ENCODE results near the gene UBE2J1. TPM values are rescaled to one million over a fixed set of nuclear protein-coding genes. Genes with fewer than 3 reads are reported as not detected.
"Not testable (repeated sequence)": the region's sequence is repeated elsewhere in the genome, so short reads cannot be mapped to it uniquely, and the experiment has no call there.

The UBE2J1 gene
- total RNA-seq, 1 experiment from 2014 or later = 39.4 TPM

DNA sequence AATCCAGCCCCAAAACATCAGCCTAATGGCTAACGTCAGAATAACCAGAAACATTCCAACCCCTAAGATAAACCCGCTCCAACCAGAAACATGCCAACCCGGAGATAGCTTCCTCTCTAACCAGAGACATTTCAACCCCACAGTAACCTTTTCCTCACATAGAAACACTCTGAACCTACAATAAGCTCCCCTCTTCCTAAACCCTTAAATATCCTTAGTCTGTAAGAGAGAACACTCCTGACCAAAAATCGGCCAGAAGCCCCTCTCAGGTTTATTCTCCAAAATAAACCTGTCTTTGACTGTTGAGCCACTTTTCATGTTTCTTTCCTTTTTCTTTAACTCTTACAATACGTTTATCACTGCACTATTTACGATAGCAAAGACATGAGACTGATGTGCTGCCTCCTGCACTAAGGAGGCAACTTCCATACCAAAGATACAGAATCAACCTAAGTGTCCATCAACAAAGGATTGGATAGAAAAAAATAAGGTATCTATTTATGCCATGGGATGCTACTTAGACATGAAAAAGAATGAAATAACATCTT is 32.4 kb downstream of the UBE2J1 start:
- no peak for DNase-seq (ENCODE audit: low spot score)

- DNase-seq (ENCODE audit: low spot score) = no peak
These were observed 35.5 kb downstream of the UBE2J1 start for GRCh38 chr6:89317067-89317466.

DNA sequence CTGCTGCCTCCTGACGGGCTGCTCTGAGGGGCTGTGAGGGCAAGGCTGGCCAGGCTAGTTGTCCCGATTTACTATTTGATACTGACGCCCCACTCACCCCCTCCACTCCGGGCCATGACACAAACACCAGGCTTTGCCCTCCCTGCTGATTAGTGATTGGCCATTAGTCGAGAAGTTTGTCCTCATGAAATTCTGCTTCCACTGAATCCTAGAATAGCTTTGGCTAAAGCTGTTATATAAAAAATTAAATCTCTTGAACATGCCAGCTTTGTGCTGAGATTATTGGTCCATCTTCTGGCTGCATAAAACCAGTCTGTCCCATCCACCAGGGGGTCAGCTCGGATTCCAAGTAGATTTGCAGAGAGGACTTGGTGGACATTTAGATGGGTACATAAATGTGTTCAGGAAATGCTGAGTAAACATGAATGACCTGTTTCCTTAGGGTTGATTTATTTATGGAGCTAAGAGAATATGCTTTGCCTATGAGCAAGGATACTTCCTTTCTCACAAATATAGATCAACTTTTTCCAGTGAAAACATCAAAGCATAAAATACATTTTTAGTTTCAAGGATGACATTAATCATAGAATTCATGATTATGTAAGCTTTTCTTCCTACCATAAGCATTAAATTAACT is 37.2 kb downstream of the UBE2J1 start, which contains the start of gene GABRR2:
GABRR2 (minus strand) TSS at position 51 of the 637 bp plus-strand sequence. CDS start 134 bp downstream, outside the sequence.
- DNase-seq (ENCODE audit: low spot score) = no peak

DNA sequence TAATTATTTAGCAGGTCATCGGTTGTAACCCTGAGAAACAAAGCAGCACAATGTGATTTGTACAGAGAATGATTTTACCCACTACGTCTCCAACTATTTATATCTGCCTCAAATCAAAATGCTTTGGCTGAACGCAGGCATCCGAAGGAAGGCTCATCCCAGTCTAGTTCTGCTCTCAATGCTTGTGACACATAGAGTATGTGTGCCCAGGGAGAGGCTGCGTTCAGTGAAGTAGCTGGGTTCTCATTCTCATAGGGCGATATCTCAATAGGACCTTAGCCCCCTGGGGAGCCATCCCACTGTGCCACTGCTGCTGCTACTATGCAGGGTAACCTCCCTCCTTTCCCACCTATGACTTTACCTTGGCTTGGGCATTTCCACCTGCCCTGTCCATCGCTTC is 37.8 kb downstream of the UBE2J1 start:
- DNase-seq (ENCODE audit: low spot score) = no peak

DNA sequence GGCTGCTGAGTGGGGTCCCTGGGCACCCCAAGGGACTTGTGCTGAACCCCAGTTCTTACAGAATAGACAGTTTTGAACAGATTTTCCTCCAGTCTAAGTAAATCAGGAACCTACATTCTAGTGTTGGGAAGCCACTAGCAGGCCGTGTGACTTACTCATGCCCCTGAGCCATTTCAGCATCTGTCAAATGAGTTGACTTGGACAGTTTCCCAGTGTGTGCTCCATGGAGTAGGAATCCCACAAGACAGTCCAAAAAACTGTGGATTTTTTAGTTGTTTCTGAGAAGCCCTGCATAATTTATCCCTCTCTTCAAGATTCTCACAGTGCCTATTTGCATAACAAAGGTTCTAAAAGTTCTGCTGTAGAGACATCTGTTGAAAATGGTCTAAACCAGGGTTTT is 39.5 kb downstream of the UBE2J1 start:
- DNase-seq (ENCODE audit: low spot score) = peak; percentile 73

DNA sequence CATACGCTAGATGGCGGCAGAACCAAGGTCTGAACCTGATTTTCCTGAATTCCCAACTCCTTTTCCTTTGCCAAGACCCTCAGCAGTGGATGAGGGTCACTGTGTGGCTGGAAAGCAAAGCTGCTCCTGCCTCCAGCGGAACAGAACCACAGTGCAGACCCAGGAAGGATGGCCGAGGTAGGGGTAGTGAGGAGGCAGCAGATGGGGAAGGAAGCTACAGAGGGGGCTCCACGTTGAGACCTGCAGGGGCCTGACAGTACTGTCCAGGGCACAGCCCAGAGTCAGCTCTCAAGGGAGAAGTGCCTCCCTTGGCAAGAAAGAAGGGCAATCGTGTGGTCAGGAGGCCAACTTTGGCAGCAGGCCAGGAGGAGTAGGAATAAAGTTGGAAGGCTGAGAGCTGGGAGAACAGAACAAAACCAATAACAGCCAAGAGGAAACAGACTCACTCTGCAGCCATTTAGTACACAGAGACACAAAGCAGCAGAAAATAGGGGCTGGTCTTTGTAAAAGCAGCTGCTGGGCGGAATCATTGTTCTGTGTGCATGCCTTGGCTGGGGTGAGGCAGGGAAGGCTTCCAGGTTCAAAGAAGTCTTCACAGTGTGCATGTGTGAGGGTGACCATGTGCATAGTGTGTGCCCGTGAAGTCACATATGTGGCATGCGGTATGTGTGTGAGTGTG is 40.5 kb downstream of the UBE2J1 start:
- DNase-seq (ENCODE audit: low spot score) = peak; percentile 46

DNA sequence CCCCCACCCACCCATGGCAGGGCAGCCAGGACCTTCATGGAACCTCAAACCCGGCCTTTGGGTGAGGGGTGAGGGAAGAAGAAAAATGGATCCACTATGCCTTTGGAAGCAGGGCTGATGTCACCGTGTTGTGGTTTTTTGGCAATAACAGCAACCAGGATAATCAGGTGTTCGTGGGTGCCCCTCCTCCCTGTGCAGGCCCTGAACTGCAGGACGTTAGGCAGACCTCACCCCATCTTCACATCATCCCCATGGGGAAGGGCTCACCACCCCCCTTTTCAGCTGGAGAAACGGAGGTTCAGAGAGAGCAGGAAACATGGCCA is 41.0 kb downstream of the UBE2J1 start:
- DNase-seq (ENCODE audit: low spot score) = no peak

- DNase-seq (ENCODE audit: low spot score) = peak; percentile 65
These were observed 41.6 kb downstream of the UBE2J1 start for GRCh38 chr6:89310929-89311328.

DNA sequence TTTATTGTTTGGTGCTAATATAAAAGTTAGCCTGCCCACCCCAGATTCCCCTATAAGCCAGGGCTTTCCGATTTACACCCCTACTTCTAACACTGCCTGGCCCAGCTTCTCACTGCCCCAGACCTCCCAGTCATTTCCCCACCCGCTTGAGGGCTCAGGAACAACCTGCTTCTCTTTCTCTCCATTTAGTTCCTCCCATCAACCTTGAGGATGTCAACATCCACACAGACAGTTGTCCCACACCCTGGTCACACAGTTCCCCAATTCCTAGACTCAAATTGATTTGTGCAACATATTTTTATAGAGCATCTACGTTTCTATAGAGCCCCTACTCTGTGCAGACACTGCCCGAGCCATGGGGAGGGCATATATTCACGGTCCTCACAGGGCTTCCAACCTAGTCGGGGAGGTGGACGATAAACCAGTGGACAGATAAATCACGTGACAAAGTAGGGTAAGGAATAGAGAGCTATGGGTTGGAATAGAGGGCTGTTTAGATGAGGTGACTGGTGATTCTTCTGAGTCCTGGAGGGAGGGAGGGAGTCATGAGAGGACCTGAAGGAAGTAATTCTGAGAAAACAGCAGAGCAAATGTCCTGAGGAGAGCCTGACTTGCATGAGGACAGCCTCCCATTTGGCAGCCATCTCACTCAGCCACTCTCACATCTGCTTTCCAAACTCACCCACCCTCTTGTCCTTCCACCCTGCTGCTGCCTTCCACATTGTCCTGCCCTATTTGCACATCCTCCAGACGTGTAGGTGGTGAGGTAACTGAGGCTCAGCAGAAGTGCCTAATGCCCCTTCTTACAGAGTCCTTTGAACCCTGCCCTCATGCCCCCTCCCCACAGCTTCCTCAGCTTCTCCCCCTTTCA is 43.8 kb downstream of the UBE2J1 start:
- no peak for DNase-seq (ENCODE audit: low spot score)

DNA sequence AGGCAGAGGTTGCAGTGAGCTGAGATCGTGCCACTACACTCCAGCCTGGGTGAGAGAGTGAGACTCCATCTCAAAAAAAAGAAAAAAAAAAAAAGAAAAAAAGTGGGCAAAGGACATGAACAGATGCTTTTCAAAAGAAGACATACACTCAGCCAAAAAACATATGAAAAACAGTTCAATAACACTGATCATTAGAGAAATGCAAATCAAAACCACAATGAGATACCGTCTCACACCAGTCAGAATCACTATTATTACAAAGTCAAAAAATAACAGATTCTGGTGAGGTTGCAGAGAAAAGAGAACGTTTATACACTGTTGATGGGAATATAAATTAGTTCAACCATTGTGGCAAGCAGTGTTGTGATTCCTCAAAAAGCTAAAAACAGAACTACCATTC is 48.0 kb downstream of the UBE2J1 start:
- DNase-seq (ENCODE audit: low spot score) = not testable (repeated sequence)

DNA sequence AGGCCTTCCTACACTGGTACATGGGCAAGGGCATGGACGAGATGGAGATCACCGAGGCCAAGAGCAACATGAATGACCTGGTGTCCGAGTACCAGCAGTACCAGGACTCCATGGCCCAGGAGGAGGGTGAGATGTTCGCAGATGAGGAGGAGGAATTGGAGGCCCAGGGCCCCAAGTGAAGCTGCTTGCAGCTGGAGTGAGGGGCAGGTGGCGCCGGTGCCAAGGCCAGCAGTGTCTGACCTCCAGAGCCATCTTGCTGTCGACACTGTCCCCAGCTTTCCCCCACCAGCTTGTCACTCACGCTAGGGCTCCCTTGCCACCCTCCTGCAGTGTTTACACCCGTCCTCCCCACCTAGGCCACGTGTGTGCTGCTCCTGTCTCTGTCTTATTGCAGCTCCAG is 49.6 kb downstream of the UBE2J1 start:
- DNase-seq (ENCODE audit: low spot score) = no peak

DNA sequence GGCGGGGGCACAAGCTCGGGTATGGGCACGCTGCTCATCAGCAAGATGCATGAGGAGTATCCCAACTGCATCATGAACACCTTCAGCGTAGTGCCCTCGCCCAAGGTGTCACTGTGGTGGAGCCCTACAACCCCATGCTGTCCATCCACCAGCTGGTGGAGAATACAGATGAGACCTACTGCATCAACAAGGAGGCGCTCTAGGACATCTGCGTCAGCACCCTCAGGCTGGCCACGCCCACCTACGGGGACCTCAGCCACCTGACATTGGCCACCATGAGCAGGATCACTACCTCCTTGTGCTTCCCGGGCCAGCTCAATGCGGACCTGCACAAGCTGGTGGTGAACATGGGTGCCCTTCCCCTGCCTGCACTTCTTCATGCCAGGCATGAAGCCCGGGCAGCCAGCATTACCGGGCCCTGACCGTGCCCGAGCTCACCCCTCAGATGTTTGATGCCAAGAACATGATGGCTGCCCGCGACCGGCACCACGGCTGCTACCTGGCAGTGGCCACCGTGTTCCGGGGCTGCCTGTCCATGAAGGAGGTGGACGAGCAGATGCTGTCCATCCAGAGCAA is 50.2 kb downstream of the UBE2J1 start:
- no peak for DNase-seq (ENCODE audit: low spot score)

- no peak for DNase-seq (ENCODE audit: low spot score)
These were observed 50.8 kb downstream of the UBE2J1 start for GRCh38 chr6:89301586-89302194.

GRCh38 chr6:89299466-89299850 is 53.1 kb downstream of the UBE2J1 start:
- peak; percentile 71 for DNase-seq (ENCODE audit: low spot score)

GRCh38 chr6:89298680-89299465 is 53.6 kb downstream of the UBE2J1 start:
- peak; percentile 92 for DNase-seq (ENCODE audit: low spot score)

- peak; percentile 98 for DNase-seq (ENCODE audit: low spot score)
These were observed 54.7 kb downstream of the UBE2J1 start for GRCh38 chr6:89297695-89298351.

GRCh38 chr6:89295981-89296380 is 56.5 kb downstream of the UBE2J1 start:
- no peak for DNase-seq (ENCODE audit: low spot score)

GRCh38 chr6:89295116-89295515 is 57.4 kb downstream of the UBE2J1 start:
- DNase-seq (ENCODE audit: low spot score) = not testable (repeated sequence)

DNA sequence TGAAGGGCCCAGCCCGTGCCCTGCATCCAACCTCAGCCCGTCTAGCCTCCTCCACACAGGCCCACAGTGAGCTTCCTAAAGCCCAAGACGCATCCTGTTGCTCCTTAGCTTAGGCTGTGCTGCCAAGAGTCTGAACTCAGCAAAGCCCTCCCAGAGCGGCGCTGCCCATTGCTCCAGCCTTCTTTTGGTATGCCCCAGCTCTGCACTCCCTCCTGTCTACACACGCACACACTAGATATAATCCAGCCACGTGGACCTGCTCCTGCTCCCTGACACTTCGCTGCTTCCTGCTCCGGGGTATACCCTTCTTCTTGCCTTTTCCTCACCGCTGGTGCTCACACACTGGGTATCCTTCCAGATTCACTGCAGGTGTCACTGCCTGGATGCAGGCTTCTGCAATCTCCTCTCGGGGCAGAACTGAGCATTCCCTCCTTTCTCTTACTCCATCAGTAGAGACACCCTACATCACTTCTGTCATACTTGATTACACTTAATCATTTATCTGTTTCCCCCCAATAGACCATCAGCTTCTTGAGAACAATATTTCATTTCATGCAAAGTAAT is 61.2 kb downstream of the UBE2J1 start:
- no peak for DNase-seq (ENCODE audit: low spot score)

Data from A172 (cell line).